Neural cell (in vitro differentiated cells): ENCODE data around the gene C1orf167. TPM values are rescaled to one million over a fixed set of nuclear protein-coding genes. Genes with fewer than 3 reads are reported as not detected.

Experiments used
- H2AFZ ChIP-seq: fragments of 200-600, 300-800 bp; sonication (generic), shearing (Covaris generic); 2 replicates; pipeline ENCODE4 v1.6.0; 2014; ENCODE audit warnings: low read depth, mild to moderate bottlenecking, antibody characterized with exemption, low read length, moderate library complexity
- H3F3A ChIP-seq: fragments of 200-600 bp; shearing (Covaris generic); 2 replicates; pipeline ENCODE4 v1.6.1; 2016; ENCODE audit warnings: mild to moderate bottlenecking, moderate library complexity, mixed read lengths, antibody characterized with exemption, low read length; ENCODE audit not compliant: insufficient read depth, poor library complexity, severe bottlenecking
- H3K27ac ChIP-seq: fragments of 200-600, 300-800 bp; sonication (generic), shearing (Covaris generic); 2 replicates; pipeline ENCODE4 v1.5.1; 2014; ENCODE audit warnings: mild to moderate bottlenecking, low read length, moderate library complexity
- H3K27me3 ChIP-seq: fragments of 300-800, 200-600 bp; sonication (generic), shearing (Covaris generic); 2 replicates; pipeline ENCODE4 v1.6.0; 2014; ENCODE audit warnings: mild to moderate bottlenecking, low read depth, low read length, moderate library complexity; ENCODE audit not compliant: insufficient read depth
- H3K36me3 ChIP-seq: fragments of 300-800, 200-600 bp; sonication (generic), shearing (Covaris generic); 2 replicates; pipeline ENCODE4 v1.5.1; 2014; ENCODE audit warnings: mild to moderate bottlenecking, antibody characterized with exemption, low read length, moderate library complexity; ENCODE audit not compliant: insufficient read depth
- H3K4me2 ChIP-seq: fragments of 300-800, 200-600 bp; sonication (generic), shearing (Covaris generic); 2 replicates; pipeline ENCODE4 v1.6.0; 2014; ENCODE audit warnings: mild to moderate bottlenecking, low read length
- H3K4me3 ChIP-seq: fragments of 300-800, 200-600 bp; sonication (generic), shearing (Covaris generic); 2 replicates; pipeline ENCODE4 v1.5.1; 2014; ENCODE audit warnings: mild to moderate bottlenecking, low read length, moderate library complexity
- H3K79me2 ChIP-seq: fragments of 200-600 bp; shearing (Covaris generic); replicated peaks from 2 replicates; pipeline ENCODE4 v1.6.0; 2014; ENCODE audit warnings: mild to moderate bottlenecking, low read length, moderate library complexity; ENCODE audit not compliant: insufficient read depth
- H3K9ac ChIP-seq: fragments of 300-800, 200-600 bp; sonication (generic), shearing (Covaris generic); 2 replicates; pipeline ENCODE4 v1.6.1; 2016; ENCODE audit warnings: mild to moderate bottlenecking, low read length, mixed read lengths
- H3K9me2 ChIP-seq: fragments of 200-600 bp; shearing (Covaris generic); 2 replicates; pipeline ENCODE4 v1.6.1; 2016; ENCODE audit warnings: mild to moderate bottlenecking, low read length, mixed read lengths; ENCODE audit not compliant: insufficient read depth
- H3K9me3 ChIP-seq: fragments of 200-600, 300-800 bp; sonication (generic), shearing (Covaris generic); 2 replicates; pipeline ENCODE4 v1.6.1; 2016; ENCODE audit warnings: mild to moderate bottlenecking, mixed run types, low read length, moderate library complexity, mixed read lengths
- H4K20me1 ChIP-seq: fragments of 200-600 bp; shearing (Covaris generic); 2 replicates; pipeline ENCODE4 v1.6.1; 2016; ENCODE audit warnings: mild to moderate bottlenecking, mixed run types; ENCODE audit not compliant: insufficient read depth
- CTCF ChIP-seq: fragments of 450-650 bp; IDR thresholded peaks from 2 replicates; pipeline ENCODE4 v1.5.1; 2014; ENCODE audit warnings: antibody characterized with exemption, mild to moderate bottlenecking, moderate library complexity; ENCODE audit not compliant: poor library complexity, severe bottlenecking
- EP300 ChIP-seq: fragments of 450-650 bp; conservative IDR thresholded peaks from 2 replicates; pipeline ENCODE4 v1.6.1; 2014; ENCODE audit warnings: antibody characterized with exemption, mild to moderate bottlenecking, moderate library complexity; ENCODE audit not compliant: poor library complexity, severe bottlenecking
- EZH2 ChIP-seq: fragments of 200-600, 300-800 bp; shearing (Covaris generic), sonication (generic); IDR thresholded peaks from 2 replicates; pipeline ENCODE4 v1.6.1; 2014; ENCODE audit warnings: antibody characterized with exemption, low read length, borderline replicate concordance, mild to moderate bottlenecking; ENCODE audit not compliant: insufficient read depth, poor library complexity, severe bottlenecking
- MXI1 ChIP-seq: fragments of 450-650 bp; conservative IDR thresholded peaks from 2 replicates; pipeline ENCODE4 v1.6.1; 2014; ENCODE audit warnings: antibody characterized with exemption, mild to moderate bottlenecking; ENCODE audit not compliant: poor library complexity, severe bottlenecking
- POLR2AphosphoS5 ChIP-seq: IDR thresholded peaks from 2 replicates; pipeline ENCODE4 v1.6.1; 2012
- RAD21 ChIP-seq: fragments of 450-650 bp; conservative IDR thresholded peaks from 2 replicates; pipeline ENCODE4 v1.6.1; 2014; ENCODE audit warnings: antibody characterized with exemption, mild to moderate bottlenecking, moderate library complexity
- SMC3 ChIP-seq: fragments of 450-650 bp; conservative IDR thresholded peaks from 2 replicates; pipeline ENCODE4 v1.6.1; 2014; ENCODE audit warnings: antibody characterized with exemption, mild to moderate bottlenecking, moderate library complexity; ENCODE audit not compliant: poor library complexity
- TAF1 ChIP-seq: IDR thresholded peaks from 2 replicates; pipeline ENCODE4 v1.6.1; 2012; ENCODE audit warnings: low read depth
- polyA plus RNA-seq: library from polyadenylated mRNA; depleted of rRNA; stranded (reverse); fragments of >200 nt; gene quantifications from 2 replicates; pipeline ENCODE4 v1.2.3, GENCODE V29; 2014
- TF ChIP-seq, protein P1 (sequence below): IDR thresholded peaks from 2 replicates; pipeline ENCODE4 v1.6.1; 2012; ENCODE audit warnings: borderline replicate concordance

Gene C1orf167
- polyA plus RNA-seq, 1 donor from 2014 or later: not detected

- Histone ChIP-seq H3K9me2 (no peaks in the 10 kb centered on the region), H3K4me2 (no peak overlapping the region), H3K79me2 (no peaks in the 10 kb centered on the region), H3K27ac (no peak overlapping the region), H3K9me3 (no peaks in the 10 kb centered on the region), H3F3A (no peaks in the 10 kb centered on the region), H3K9ac (no peak overlapping the region), H3K4me3 (no peak overlapping the region), H4K20me1 (no peaks in the 10 kb centered on the region), H3K27me3 (no peaks in the 10 kb centered on the region), H3K36me3 (peaks cover 5% of the 10 kb centered on the region), H2AFZ (no peak overlapping the region)
- TF ChIP-seq, protein P1, sequence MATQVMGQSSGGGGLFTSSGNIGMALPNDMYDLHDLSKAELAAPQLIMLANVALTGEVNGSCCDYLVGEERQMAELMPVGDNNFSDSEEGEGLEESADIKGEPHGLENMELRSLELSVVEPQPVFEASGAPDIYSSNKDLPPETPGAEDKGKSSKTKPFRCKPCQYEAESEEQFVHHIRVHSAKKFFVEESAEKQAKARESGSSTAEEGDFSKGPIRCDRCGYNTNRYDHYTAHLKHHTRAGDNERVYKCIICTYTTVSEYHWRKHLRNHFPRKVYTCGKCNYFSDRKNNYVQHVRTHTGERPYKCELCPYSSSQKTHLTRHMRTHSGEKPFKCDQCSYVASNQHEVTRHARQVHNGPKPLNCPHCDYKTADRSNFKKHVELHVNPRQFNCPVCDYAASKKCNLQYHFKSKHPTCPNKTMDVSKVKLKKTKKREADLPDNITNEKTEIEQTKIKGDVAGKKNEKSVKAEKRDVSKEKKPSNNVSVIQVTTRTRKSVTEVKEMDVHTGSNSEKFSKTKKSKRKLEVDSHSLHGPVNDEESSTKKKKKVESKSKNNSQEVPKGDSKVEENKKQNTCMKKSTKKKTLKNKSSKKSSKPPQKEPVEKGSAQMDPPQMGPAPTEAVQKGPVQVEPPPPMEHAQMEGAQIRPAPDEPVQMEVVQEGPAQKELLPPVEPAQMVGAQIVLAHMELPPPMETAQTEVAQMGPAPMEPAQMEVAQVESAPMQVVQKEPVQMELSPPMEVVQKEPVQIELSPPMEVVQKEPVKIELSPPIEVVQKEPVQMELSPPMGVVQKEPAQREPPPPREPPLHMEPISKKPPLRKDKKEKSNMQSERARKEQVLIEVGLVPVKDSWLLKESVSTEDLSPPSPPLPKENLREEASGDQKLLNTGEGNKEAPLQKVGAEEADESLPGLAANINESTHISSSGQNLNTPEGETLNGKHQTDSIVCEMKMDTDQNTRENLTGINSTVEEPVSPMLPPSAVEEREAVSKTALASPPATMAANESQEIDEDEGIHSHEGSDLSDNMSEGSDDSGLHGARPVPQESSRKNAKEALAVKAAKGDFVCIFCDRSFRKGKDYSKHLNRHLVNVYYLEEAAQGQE: no peak
- no peak for TF ChIP-seq MXI1
Measured at GRCh38 chr1:11822091-11822490, 60.1 kb downstream of the C1orf167 start.

- Histone ChIP-seq H4K20me1 (no peaks in the 10 kb centered on the region), H3F3A (no peaks in the 10 kb centered on the region), H3K9ac (no peak overlapping the region), H3K9me2 (no peaks in the 10 kb centered on the region), H2AFZ (no peak overlapping the region), H3K4me2 (no peak overlapping the region), H3K4me3 (no peak overlapping the region), H3K79me2 (no peaks in the 10 kb centered on the region), H3K27ac (no peak overlapping the region), H3K27me3 (no peaks in the 10 kb centered on the region), H3K9me3 (no peaks in the 10 kb centered on the region), H3K36me3 (peaks cover 5% of the 10 kb centered on the region)
- TF ChIP-seq RAD21: no peak
- TF ChIP-seq MXI1: no peak
- no peak for TF ChIP-seq POLR2AphosphoS5
- no peak for TF ChIP-seq TAF1
- TF ChIP-seq EP300: no peak
- no peak for TF ChIP-seq EZH2
- TF ChIP-seq CTCF: no peak
- TF ChIP-seq, protein P1: no peak
- no peak for TF ChIP-seq SMC3
Measured at GRCh38 chr1:11823366-11824137, 61.6 kb downstream of the C1orf167 start.
